GM23248 (cell line): ENCODE results near the gene MPG. TPM values are rescaled to one million over a fixed set of nuclear protein-coding genes. Genes with fewer than 3 reads are reported as not detected.

Experiments
- DNase-seq: peaks from one replicate; pipeline ENCODE4 v3.0.0-alpha.2; 2015
- H2AFZ ChIP-seq: fragments of 200-600 bp; sonication (generic); 2 replicates; pipeline ENCODE4 v1.6.1; 2016; ENCODE audit warnings: antibody characterized with exemption
- H3F3A ChIP-seq: fragments of 200-600 bp; sonication (generic); 2 replicates; pipeline ENCODE4 v1.6.1; 2016; ENCODE audit warnings: mild to moderate bottlenecking, antibody characterized with exemption, mixed run types; ENCODE audit not compliant: insufficient read depth
- H3K27ac ChIP-seq: fragments of 200-600 bp; sonication (generic); 2 replicates; pipeline ENCODE4 v1.5.1; 2016; ENCODE audit warnings: mild to moderate bottlenecking
- H3K27me3 ChIP-seq: fragments of 200-600 bp; sonication (generic); replicated peaks from 2 replicates; pipeline ENCODE4 v1.6.1; 2016; ENCODE audit warnings: mild to moderate bottlenecking; ENCODE audit not compliant: insufficient read depth
- H3K36me3 ChIP-seq: fragments of 200-600 bp; sonication (generic); 2 replicates; pipeline ENCODE4 v1.6.1; 2016; ENCODE audit warnings: low read depth, mild to moderate bottlenecking
- H3K4me1 ChIP-seq: fragments of 200-600 bp; sonication (generic); 2 replicates; pipeline ENCODE4 v1.6.1; 2016; ENCODE audit warnings: mild to moderate bottlenecking; ENCODE audit not compliant: insufficient read depth
- H3K4me2 ChIP-seq: fragments of 200-600 bp; sonication (generic); one replicate; pipeline ENCODE4 v1.6.1; 2016; ENCODE audit warnings: mild to moderate bottlenecking; ENCODE audit not compliant: unreplicated experiment
- H3K4me3 ChIP-seq: fragments of 200-600 bp; sonication (generic); 2 replicates; pipeline ENCODE4 v1.5.1; 2016; ENCODE audit warnings: mild to moderate bottlenecking
- H3K79me2 ChIP-seq: fragments of 200-600 bp; sonication (generic); 2 replicates; pipeline ENCODE4 v1.6.1; 2016; ENCODE audit warnings: mild to moderate bottlenecking; ENCODE audit not compliant: insufficient read depth
- H3K9ac ChIP-seq: fragments of 200-600 bp; sonication (generic); 2 replicates; pipeline ENCODE4 v1.6.1; 2016; ENCODE audit warnings: mild to moderate bottlenecking
- H3K9me2 ChIP-seq: fragments of 200-600 bp; sonication (generic); 2 replicates; pipeline ENCODE4 v1.6.1; 2016; ENCODE audit warnings: mixed run types, mild to moderate bottlenecking, moderate library complexity; ENCODE audit not compliant: insufficient read depth
- H3K9me3 ChIP-seq: fragments of 200-600 bp; sonication (generic); one replicate; pipeline ENCODE4 v1.6.1; 2017; ENCODE audit warnings: low read depth
- H4K20me1 ChIP-seq: fragments of 200-600 bp; sonication (generic); 2 replicates; pipeline ENCODE4 v1.6.0; 2016; ENCODE audit not compliant: insufficient read depth
- EZH2 ChIP-seq: fragments of 200-600 bp; sonication (generic); IDR thresholded peaks from 2 replicates; pipeline ENCODE4 v1.6.1; 2018; ENCODE audit warnings: antibody characterized with exemption, mild to moderate bottlenecking; ENCODE audit not compliant: insufficient read depth, poor library complexity, severe bottlenecking
- EZH2phosphoT487 ChIP-seq: fragments of 200-600 bp; sonication (generic); IDR thresholded peaks from 2 replicates; pipeline ENCODE4 v1.6.1; 2018; ENCODE audit warnings: antibody characterized with exemption, moderate library complexity, mild to moderate bottlenecking, low read depth; ENCODE audit not compliant: insufficient read depth
- WGBS, 2 experiments: methylation state at CpG; one replicate each; pipeline ENCODE4 v1.1.6; 2015 to 2017; ENCODE audit warnings: low lambda C conversion rate in 2 of 2, low coverage in 1 of 2; ENCODE audit errors: missing lambda C conversion rate in 2 of 2; 5-methylcytosine and 5-hydroxymethylcytosine counted together
- in situ Hi-C: fragments of 300-500 bp; cut with MboI; formaldehyde crosslinking; loops from 2 replicates; pipeline ENCODE4 v1.15.0; 2020
- polyA plus RNA-seq: library from polyadenylated mRNA; unstranded; fragments of >200 nt; fragmentation: Nextera tagmentation; extraction: Ambion mirVana; gene quantifications from 2 replicates; pipeline ENCODE4 v1.2.1, GENCODE V29; 2016
- total RNA-seq: library from RNA; depleted of rRNA; stranded (reverse); fragments of >200 nt; shearing (Covaris generic); gene quantifications from 2 replicates; pipeline ENCODE4 v1.2.3, GENCODE V29; 2014

MPG gene
- total and polyA plus RNA-seq, 2 experiments from 2014 or later = 134 to 222 TPM

GRCh38 chr16:72561-73548 is 5.2 kb upstream of the MPG start, which contains the start of gene RHBDF1:
RHBDF1 (minus strand) TSS chr16:72631; CDS start chr16:65015, 7,616 bp downstream.
- peak within 1 kb of the TSS; percentile 86 for H3K9ac ChIP-seq
- peak within 1 kb of the TSS; percentile 83 for H3K4me3 ChIP-seq
- peak; percentile 80 for DNase-seq
- in situ Hi-C loops = no loop called here
- H3K27ac ChIP-seq = peak within 1 kb of the TSS; percentile 66
- no peaks in the 10 kb centered on the region for H3K9me3 ChIP-seq
- H4K20me1 ChIP-seq = no peaks in the 10 kb centered on the region
- H2AFZ ChIP-seq = peak within 1 kb of the TSS; percentile 38
- peaks cover 46% of the 10 kb centered on the region for H3K4me1 ChIP-seq
- H3K4me2 ChIP-seq = peak within 1 kb of the TSS; percentile 80
- H3K27me3 ChIP-seq = no peaks in the 10 kb centered on the region
- TF ChIP-seq EZH2phosphoT487 = no peak
- TF ChIP-seq EZH2 = no peak
- 25 to 29% methylated on average over 39 of the region's 62 CpGs for WGBS, 2 experiments
- H3K79me2 ChIP-seq = peaks cover 39% of the 10 kb centered on the region
- H3F3A ChIP-seq = peaks cover 22% of the 10 kb centered on the region
- H3K9me2 ChIP-seq = no peaks in the 10 kb centered on the region
- no peaks in the 10 kb centered on the region for H3K36me3 ChIP-seq

- TF ChIP-seq EZH2phosphoT487 (no peak), EZH2 (no peak)
- Histone ChIP-seq H3K4me2 (no peak overlapping the region), H3K9me3 (no peaks in the 10 kb centered on the region), H2AFZ (no peak overlapping the region), H3K9me2 (no peaks in the 10 kb centered on the region), H3F3A (peaks cover 22% of the 10 kb centered on the region), H4K20me1 (no peaks in the 10 kb centered on the region), H3K9ac (no peak overlapping the region), H3K27ac (no peak overlapping the region), H3K4me3 (no peak overlapping the region), H3K79me2 (peaks cover 34% of the 10 kb centered on the region), H3K4me1 (peaks cover 42% of the 10 kb centered on the region), H3K27me3 (no peaks in the 10 kb centered on the region), H3K36me3 (no peaks in the 10 kb centered on the region)
- DNase-seq = no peak
- 55 to 64% methylated on average over 10 to 12 of the region's 12 CpGs for whole genome bisulfite sequencing, 2 experiments
- in situ Hi-C loops = no loop called here
These were observed 3.8 kb upstream of the MPG start for GRCh38 chr16:74051-74746.

- no peak overlapping the region for H3K27ac ChIP-seq
- 0 out of 2 replicates have a peak overlapping the region, but pooled peaks have one; percentile 95 for H3K9ac ChIP-seq
- H3K36me3 ChIP-seq = 0 out of 2 replicates have a peak, but pooled peaks cover 6% of the 10 kb centered on the region
These were observed 3.2 kb upstream of the MPG start for GRCh38 chr16:74747-75334.

More at GRCh38 chr16:74747-75334, 3.2 kb upstream of the MPG start:
- Histone ChIP-seq H3K4me1 (peaks cover 41% of the 10 kb centered on the region), H3K79me2 (peaks cover 34% of the 10 kb centered on the region), H3K4me3 (no peak overlapping the region), H3F3A (peaks cover 22% of the 10 kb centered on the region), H4K20me1 (no peaks in the 10 kb centered on the region), H3K27me3 (no peaks in the 10 kb centered on the region), H3K9me3 (no peaks in the 10 kb centered on the region), H3K9me2 (no peaks in the 10 kb centered on the region), H2AFZ (no peak overlapping the region), H3K4me2 (no peak overlapping the region)
- in situ Hi-C loops = no loop called here
- DNase-seq = no peak
- TF ChIP-seq EZH2phosphoT487 (no peak), EZH2 (no peak)
- WGBS, 2 experiments = 73 to 74% methylated on average over 16 of the region's 16 CpGs
